Head of caudate nucleus (tissue), 42 donors: Measurements from ENCODE around the gene DMBT1.
A peak's percentile ranks its signal among the peaks of the same experiment; 100 is the strongest.
"Not testable (repeated sequence)": the region's sequence is repeated elsewhere in the genome, so short reads cannot be mapped to it uniquely, and the experiment has no call there.

Source experiments
- DNase-seq, 42 donors: peaks; one replicate each; pipeline versions ENCODE4 v3.0.0 to v3.0.0-alpha.2; 2020 to 2021; ENCODE audit warnings: mixed read lengths in 7 of 42
- intact Hi-C: fragments of 100-400 bp; cut with DNase I; formaldehyde crosslinking; loops from one replicate; pipeline ENCODE4 v1.15.0; 2022

Gene DMBT1

DNA sequence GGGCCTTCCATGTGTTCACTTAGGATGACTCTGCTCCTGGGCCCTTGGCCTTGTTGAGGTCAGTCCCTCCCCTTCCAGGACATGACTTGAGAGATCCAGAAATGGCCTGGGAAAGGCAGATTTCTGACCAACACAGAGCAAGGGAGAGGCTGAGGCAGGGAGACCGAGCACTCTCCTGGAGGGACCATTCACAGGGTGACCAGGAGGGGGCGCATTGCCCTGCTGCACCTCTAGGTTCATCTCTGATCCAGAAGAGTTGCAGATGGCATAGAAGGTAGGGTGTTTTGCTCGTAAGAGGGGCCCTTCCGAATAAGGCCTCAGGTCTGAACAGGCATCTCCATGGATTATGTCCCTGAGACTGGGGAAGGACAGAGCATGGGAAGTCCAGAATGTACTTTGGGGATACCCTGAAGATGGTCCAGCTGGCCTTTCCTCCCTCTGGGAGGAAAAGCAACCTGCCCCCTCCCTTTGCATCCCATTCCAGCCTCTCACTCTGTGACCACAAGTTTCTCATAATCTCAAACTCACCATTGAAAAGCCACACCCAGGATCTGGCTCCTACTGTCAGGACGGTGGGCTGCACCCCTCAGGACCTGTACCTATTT lies 6.6 kb downstream of the DMBT1 start:
- DNase-seq: peak in 22 of 42 donors; percentile 7 to 76 (median 29)
- intact Hi-C loops: loop anchor here (5.0 to 10.0 kb wide), 2 partner anchors 52 to 130 kb away; no protein-coding TSS in a partner anchor

DNA sequence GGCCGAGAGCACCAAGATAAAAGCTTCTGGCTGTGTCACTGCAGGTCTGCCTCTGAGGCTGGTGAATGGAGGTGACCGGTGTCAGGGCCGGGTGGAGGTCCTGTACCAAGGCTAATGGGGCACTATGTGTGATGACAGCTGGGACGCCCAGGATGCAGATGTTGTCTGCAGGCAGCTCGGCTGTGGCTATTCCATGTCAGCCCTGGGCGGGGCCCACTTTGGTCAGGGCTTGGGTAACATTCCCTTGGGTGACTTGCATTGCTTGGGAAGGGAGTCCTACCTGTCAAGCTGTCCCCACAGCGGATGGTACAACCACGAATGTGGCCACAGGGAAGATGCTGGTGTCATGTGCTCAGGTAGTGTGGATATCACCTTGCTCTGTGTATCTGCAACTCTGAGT lies 8.0 kb downstream of the DMBT1 start:
- intact Hi-C loops: loop anchor here (5.0 to 10.0 kb wide), 2 partner anchors 54 to 131 kb away; no protein-coding TSS in a partner anchor

DNA sequence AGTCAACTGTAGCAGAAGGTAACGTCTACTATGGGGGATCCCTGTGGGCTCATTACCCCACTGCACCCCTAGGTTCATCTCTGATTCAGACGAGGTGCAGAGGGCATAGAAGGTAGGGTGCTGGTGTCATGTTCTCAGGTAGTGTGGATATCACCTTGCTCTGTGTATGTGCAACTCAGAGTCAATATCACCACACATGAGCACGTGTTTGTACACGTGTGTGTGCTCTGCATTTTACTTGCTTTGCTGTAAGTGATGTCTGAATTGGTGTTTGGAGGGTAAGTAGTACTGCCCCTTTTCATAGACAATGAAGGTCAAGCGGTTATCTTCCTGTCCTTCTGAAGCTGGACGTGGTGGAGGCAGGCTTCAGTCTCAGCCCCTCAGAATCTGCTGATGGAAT lies 10.4 kb downstream of the DMBT1 start:
- intact Hi-C loops: loop anchor here (5.0 kb wide), 1 partner anchor 274 kb away; no protein-coding TSS in a partner anchor
- no peak for DNase-seq

More for the DNA sequence above, 8.0 kb downstream of the DMBT1 start:
- DNase-seq: no peak

DNA sequence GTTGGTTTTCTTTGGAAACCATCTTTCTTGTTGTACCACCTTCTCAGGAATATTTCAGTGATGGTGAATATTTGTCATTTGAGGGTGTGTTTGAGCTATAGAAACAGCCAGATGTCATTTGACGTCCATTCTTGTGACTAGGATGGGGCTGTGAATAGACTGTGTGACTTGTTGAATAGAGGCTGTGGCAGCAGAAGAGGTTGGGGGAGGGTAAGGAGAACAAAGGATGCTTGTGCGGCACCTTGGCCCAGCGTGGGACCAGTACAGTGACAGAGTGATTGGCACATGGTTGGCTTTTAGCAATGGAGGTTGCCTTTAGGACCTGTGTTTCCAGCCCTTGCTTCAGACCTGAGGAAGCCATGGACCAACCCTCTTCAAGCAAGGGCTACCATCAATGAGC lies 11.3 kb downstream of the DMBT1 start:
- DNase-seq: peak in 28 of 42 donors; percentile 3 to 81 (median 38)
- intact Hi-C loops: loop anchor here (5.0 kb wide), 1 partner anchor 275 kb away; no protein-coding TSS in a partner anchor

DNA sequence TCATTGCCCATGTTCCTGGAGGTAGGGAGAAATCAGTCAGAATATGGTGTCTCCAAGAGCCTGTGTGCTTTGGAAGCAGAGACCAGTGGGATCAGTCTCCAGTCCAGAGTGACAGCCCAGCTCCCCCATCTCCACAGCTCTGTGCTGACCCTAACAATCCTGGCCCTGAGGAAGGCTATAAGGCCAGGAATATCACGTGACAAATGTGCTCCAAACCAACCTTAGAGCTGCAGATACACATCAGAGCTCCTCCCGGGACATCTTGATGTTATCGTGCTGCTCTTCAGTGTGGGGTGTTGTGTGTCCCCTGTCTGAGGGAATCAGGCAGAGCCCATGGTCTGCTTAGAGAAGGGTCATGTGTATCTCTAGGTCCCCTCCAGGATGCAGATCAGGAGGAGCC lies 15.2 kb downstream of the DMBT1 start:
- intact Hi-C loops: no loop called here
- DNase-seq: no peak

DNA sequence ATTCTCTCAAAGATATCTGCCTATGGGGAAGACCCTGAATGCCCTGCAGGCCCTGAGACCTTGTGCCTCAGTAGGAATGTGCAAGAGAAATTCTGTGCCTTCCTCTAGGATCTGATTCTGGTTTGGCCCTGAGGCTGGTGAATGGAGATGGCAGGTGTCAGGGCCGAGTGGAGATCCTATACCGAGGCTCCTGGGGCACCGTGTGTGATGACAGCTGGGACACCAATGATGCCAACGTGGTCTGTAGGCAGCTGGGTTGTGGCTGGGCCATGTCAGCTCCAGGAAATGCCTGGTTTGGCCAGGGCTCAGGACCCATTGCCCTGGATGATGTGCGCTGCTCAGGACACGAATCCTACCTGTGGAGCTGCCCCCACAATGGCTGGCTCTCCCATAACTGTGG lies 15.7 kb downstream of the DMBT1 start:
- intact Hi-C loops: no loop called here

DNA sequence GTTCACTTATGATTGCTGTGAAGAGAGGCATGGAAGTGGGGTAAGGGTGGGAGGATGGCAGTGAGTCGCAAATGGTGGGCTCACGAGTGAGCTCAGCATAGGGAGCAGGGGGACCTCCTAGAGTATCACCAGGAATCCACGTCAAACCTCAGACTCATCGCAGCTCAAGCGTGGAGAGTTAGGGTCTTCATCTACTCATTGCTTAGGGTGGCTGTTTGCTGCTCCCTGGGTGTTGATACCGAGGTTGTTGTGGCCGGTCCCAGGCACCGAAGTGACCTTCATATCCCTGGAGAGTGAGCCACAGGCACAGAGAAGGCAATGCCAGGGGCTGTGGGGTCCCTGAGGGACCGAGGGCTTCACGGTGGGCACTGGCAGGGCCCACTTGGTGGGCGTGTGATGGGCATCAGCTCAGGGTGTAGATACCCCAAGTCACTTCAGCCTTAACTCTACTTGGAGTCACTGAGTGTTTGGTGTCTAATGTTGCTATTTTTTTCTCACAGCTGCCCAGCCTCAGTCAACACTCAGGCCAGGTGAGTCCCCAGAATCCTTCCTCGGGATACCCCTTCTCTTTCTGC lies 16.8 kb downstream of the DMBT1 start:
- DNase-seq: no peak
- intact Hi-C loops: no loop called here

More for the DNA sequence above, 15.7 kb downstream of the DMBT1 start:
- DNase-seq: no peak

DNA sequence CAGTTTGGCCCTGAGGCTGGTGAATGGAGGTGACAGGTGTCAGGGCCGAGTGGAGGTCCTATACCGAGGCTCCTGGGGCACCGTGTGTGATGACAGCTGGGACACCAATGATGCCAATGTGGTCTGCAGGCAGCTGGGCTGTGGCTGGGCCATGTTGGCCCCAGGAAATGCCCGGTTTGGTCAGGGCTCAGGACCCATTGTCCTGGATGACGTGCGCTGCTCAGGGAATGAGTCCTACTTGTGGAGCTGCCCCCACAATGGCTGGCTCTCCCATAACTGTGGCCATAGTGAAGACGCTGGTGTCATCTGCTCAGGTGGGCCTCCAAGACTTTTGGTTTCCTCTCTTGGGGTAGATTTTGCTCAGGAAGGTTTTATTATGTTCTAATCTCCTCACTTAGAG lies 25.5 kb downstream of the DMBT1 start:
- intact Hi-C loops, DNase-seq: not testable (repeated sequence)

DNA sequence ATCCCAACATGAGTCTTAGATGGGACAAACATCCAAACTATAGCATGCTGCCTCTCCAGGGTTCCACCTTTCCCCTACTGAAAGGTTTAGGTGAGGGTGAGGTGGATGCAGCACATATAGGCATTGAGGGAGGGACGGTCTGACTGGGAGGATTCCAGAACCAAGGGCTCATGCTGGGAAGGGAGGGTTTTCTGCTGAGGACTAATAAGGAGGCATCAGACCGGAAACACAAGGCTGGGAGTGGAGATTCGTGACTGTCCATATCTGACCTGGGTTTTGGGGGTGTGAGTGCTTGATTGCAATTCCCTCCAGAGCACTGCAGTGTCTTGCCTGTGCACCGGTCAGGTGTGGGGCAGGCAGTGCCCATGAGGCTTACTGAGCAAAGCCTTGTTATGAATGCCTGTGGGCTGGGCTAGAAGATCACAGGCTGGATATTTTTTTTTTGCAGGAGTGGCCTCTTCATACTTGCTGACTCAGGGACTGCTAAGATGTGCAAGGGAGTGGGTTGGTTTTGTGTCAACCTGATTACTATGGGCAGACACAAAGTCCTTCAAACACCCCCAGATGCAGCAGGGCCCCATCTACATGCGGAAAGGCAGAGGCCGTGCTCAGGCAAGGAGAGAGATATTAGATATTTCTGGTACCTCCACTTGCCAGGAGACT lies 26.7 kb downstream of the DMBT1 start:
- intact Hi-C loops: no loop called here
- DNase-seq: no peak

DNA sequence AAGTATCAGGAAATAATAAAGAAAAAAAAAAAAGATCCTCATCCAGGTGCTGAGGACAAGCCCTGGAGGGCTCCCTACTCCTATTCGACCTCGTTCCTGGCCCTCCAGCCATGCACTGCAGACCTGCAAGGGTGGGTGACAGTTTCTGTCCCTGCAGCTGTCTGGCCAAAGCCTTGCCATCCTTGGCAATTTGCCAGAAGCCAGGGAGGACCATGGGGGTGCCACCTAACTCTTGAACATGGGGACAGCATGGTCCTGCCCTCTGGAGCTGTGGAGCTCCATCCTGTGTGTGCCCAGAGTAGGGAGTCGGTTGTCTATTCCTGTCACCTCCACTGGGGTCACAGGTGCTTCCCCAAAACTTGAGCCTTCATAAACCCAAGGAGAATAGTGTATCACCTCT lies 27.8 kb downstream of the DMBT1 start:
- intact Hi-C loops: no loop called here
- no peak for DNase-seq

DNA sequence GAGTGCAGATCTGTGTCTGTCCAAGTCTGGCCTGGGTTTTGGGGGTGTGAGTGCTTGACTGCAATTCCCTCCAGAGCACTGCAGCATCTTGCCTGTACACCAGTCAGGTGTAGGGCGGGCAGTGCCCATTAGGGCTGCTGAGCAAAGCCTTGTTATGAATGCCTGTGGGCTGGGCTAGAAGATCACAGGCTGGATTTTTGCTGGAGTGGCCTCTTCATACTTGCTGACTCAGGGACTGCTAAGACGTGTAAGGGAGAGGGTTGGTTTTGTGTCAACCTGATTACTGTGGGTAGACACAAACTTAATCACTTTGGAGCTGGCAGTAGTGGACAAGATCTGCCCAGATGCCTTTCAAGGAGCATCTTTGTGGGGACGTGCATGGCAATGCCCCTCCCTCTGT lies 29.6 kb downstream of the DMBT1 start:
- no peak for DNase-seq
- intact Hi-C loops: no loop called here

DNA sequence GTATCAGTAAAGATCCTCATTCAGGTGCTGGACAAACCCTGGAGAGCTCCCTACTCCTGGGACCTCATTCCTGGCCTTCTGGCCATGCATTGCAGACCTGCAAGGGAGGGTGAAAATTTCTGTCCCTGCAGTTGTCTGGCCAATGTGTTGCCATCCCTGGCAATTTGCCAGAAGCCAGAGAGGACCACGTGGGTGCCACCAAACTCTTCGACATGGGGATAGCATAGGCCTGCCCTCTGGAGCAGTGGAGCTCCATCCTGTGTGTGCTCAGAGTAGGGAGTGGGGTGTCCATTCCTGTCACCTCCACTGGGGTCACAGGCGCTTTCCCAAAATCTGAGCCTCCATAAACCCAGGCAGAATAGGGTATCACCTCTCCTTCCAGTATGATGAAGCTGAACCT lies 31.2 kb downstream of the DMBT1 start:
- intact Hi-C loops: no loop called here
- no peak for DNase-seq

DNA sequence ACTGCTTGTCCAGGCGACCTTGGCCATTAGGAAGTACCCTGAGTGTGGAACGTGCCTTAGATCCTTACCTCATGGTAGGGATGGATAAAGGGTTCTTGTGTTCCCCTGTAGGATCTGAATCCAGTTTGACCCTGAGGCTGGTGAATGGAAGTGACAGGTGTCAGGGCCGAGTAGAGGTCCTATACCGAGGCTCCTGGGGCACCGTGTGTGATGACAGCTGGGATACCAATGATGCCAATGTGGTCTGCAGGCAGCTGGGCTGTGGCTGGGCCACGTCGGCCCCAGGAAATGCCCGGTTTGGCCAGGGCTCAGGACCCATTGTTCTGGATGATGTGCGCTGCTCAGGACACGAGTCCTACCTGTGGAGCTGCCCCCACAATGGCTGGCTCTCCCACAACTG lies 31.6 kb downstream of the DMBT1 start:
- no peak for DNase-seq
- intact Hi-C loops: no loop called here

DNA sequence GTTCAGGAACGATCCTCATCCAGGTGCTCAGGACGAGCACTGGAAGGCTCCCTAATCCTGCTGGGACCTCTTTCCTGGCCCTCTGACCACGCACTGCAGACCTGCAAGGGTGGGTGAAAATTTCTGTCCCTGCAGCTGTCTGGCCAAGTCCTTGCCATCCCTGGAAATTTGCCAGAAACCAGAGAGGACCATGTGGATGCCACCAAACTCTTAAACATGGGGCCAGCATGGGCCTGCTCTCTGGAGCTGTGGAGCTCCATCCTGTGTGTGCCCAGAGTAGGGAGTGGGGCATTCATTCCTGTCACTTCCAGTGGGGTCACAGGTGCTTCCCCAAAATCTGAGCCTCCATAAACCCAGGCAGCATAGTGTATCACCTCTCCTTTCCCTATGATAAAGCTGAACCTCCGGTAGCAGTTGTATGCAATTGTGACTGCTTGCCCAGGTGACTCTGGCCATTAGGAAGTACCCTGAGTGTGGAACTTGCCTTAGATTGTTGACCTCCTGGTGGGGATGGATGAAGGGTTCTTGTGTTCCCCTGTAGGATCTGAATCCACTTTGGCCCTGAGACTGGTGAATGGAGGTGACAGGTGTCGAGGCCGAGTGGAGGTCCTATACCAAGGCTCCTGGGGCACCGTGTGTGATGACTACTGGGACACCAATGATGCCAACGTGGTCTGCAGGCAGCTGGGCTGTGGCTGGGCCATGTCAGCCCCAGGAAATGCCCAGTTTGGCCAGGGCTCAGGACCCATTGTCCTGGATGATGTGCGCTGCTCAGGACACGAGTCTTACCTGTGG lies 57.1 kb downstream of the DMBT1 start:
- intact Hi-C loops: no loop called here
- DNase-seq: no peak

DNA sequence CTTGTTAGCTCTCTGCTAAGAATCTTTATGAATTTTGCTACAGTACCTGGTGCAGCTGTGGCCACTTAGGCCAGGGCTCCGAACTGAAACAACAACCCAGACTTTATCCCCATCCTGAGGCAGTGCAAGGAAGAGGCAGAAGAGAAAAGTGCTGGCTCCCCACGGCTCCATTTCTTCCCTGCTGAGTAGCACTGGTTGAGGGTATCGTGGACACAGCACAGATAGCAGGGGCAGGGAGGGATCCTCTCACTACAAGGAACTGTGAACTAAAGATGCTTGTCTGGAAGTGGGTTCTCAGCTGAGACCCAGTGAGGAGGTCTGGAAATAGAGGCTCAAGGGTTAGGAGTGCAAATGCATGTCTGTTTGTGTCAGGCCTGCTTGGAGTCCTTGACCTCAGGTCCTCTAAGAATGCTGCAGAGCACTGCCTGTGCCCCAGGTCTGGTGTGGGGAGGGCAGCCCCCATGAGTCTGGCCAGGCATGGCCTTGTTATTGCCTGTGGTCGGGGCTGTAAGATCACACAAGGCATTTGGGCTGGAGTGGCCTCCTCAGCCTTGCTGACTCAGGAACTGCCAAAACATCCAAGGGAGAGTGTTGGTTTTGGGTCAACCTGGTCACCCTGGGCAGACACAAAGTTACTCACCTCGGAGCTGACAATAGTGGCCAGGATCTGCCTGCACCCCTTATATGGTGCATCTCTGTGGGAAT lies 58.1 kb downstream of the DMBT1 start:
- no peak for DNase-seq
- intact Hi-C loops: no loop called here

DNA sequence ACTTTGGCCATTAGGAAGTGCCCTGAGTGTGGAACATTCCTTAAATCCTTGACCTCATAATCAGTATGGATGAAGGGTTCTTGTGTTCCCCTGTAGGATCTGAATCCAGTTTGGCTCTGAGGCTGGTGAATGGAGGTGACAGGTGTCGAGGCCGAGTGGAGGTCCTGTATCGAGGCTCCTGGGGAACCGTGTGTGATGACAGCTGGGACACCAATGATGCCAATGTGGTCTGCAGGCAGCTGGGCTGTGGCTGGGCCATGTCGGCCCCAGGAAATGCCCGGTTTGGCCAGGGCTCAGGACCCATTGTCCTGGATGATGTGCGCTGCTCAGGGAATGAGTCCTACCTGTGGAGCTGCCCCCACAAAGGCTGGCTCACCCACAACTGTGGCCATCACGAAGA lies 60.4 kb downstream of the DMBT1 start:
- DNase-seq, intact Hi-C loops: not testable (repeated sequence)

DNA sequence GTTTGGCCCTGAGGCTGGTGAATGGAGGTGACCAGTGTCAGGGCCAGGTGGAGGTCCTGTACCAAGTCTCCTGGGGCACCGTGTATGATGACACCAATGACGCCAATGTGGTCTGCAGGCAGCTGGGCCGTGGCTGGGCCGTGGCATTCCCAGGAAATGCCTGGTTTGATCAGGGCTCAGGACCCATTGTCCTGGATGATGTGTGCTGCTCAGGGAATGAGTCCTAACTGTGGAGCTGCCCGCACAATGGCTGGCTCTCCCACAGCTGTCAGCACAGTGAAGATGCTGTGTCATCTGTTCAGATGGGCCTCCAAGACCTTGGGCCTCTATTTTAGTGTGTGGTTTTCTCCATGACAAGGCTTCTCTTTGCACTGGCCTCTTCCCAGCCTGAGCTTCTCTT lies 64.0 kb downstream of the DMBT1 start:
- no peak for DNase-seq
- intact Hi-C loops: no loop called here

DNA sequence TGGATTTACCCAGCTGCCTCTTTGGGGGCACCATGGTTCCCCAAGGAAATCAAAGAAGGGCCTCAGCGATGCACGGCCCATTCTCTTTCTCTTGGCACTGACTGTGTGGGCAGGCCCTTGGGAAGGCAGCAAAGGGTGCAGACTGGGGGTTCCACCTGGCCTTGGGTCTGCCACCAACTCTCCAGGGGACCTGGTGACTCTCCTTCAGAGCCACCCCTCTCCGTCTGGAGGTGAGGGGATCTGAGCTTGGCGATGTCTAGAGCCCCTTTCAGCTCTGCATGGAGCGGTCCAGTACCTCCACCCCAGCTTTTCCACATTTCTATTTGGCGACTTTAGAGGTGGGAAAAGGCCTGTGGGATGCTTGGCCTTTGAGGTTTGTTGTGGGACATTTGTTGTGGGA lies 70.0 kb downstream of the DMBT1 start:
- DNase-seq: peak in 1 of 42 donors; percentile 2
- intact Hi-C loops: no loop called here

DNA sequence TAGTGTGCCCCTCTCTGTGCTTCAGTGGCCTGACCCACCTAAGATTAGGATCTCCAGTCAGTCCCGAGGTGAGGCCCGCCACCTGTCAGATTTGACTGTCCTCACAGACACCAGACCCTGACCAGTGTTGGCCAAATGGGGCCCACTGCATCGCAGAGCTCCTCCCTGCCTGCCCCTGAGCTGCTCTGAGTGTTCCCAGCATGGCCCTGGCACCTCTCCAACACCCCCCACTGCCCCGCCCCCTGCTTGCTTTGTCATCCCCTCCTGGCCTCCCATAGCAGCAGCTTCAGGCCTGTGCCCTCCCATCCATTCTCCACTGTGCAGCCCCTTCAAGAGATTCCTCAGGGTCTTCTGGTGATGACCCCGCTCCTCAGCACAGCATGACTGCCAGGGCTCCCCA lies 71.5 kb downstream of the DMBT1 start:
- intact Hi-C loops: no loop called here

More for the DNA sequence above, 71.5 kb downstream of the DMBT1 start:
- DNase-seq: peak in 1 of 42 donors; percentile 8
